ENCODE measurements around the gene C3orf22. TPM values are rescaled to one million over a fixed set of nuclear protein-coding genes. Genes with fewer than 3 reads are reported as not detected.

C3orf22 gene
- total RNA-seq, 1 donor from 2014 or later: not detected

GRCh38 chr3:126582311-126582710 is 23.6 kb upstream of the C3orf22 start:
- no peak overlapping the region for H3K4me3 ChIP-seq (ENCODE audit: low read depth, low read length)
- DNase-seq (ENCODE audit: low read depth): no peak
- TF ChIP-seq CTCF (conservative IDR thresholded peaks at IDR 0.05; ENCODE audit: low read depth, low read length): no peak

GRCh38 chr3:126581569-126581968 is 22.8 kb upstream of the C3orf22 start:
- no peak for TF ChIP-seq CTCF (conservative IDR thresholded peaks at IDR 0.05; ENCODE audit: low read depth, low read length)
- no peak for DNase-seq (ENCODE audit: low read depth)
- no peak overlapping the region for H3K4me3 ChIP-seq (ENCODE audit: low read depth, low read length)

- DNase-seq (ENCODE audit: low read depth): no peak
- TF ChIP-seq CTCF (conservative IDR thresholded peaks at IDR 0.05; ENCODE audit: low read depth, low read length): no peak
- no peak overlapping the region for H3K4me3 ChIP-seq (ENCODE audit: low read depth, low read length)
Measured at GRCh38 chr3:126580746-126581145, 22.0 kb upstream of the C3orf22 start.

GRCh38 chr3:126578702-126579101 is 20.0 kb upstream of the C3orf22 start:
- no peak for DNase-seq (ENCODE audit: low read depth)
- H3K4me3 ChIP-seq (ENCODE audit: low read depth, low read length): no peak overlapping the region
- TF ChIP-seq CTCF (conservative IDR thresholded peaks at IDR 0.05; ENCODE audit: low read depth, low read length): no peak

- H3K4me3 ChIP-seq (ENCODE audit: low read depth, low read length): no peak overlapping the region
- no peak for DNase-seq (ENCODE audit: low read depth)
- no peak for TF ChIP-seq CTCF (conservative IDR thresholded peaks at IDR 0.05; ENCODE audit: low read depth, low read length)
Measured at GRCh38 chr3:126577261-126577660, 18.5 kb upstream of the C3orf22 start.

GRCh38 chr3:126573492-126574117 is 14.9 kb upstream of the C3orf22 start:
- DNase-seq (ENCODE audit: low read depth): no peak
- H3K4me3 ChIP-seq (ENCODE audit: low read depth, low read length): no peak overlapping the region
- TF ChIP-seq CTCF (conservative IDR thresholded peaks at IDR 0.05; ENCODE audit: low read depth, low read length): no peak

GRCh38 chr3:126571078-126571477 is 12.3 kb upstream of the C3orf22 start:
- no peak overlapping the region for H3K4me3 ChIP-seq (ENCODE audit: low read depth, low read length)
- no peak for DNase-seq (ENCODE audit: low read depth)
- no peak for TF ChIP-seq CTCF (conservative IDR thresholded peaks at IDR 0.05; ENCODE audit: low read depth, low read length)

Measured in epithelial cell of proximal tubule (primary cell).